Upper lobe of left lung (tissue), 4 donors: ENCODE data around the gene RGS7BP.

ENCODE experiments used
- EP300 ChIP-seq, 4 donors: sonication (generic); formaldehyde crosslinking; IDR thresholded peaks; one replicate each; pipeline ENCODE4 v1.5.1; 2017; ENCODE audit warnings: antibody characterized with exemption in 4 of 4, control low read depth in 2 of 4
- POLR2A ChIP-seq, 4 donors: fragments of 450-650 bp; IDR thresholded peaks; one replicate each; pipeline ENCODE4 v1.5.1; 2016 to 2017; ENCODE audit warnings: antibody characterized with exemption in 4 of 4, mild to moderate bottlenecking in 2 of 4
- POLR2AphosphoS5 ChIP-seq, 2 donors: sonication (generic); formaldehyde crosslinking; IDR thresholded peaks; one replicate each; pipeline ENCODE4 v1.5.1; 2017; ENCODE audit warnings: antibody characterized with exemption in 2 of 2
- TF ChIP-seq, protein P1 (sequence below), 6 experiments: fragments of 450-650 bp in 4 of 6; fragments of 200-600 bp in 2 of 6; sonication (generic) in 2 of 6; IDR thresholded peaks; one replicate each; pipeline ENCODE4 v1.5.1; 2016 to 2019; ENCODE audit warnings: antibody characterized with exemption in 6 of 6

DNA sequence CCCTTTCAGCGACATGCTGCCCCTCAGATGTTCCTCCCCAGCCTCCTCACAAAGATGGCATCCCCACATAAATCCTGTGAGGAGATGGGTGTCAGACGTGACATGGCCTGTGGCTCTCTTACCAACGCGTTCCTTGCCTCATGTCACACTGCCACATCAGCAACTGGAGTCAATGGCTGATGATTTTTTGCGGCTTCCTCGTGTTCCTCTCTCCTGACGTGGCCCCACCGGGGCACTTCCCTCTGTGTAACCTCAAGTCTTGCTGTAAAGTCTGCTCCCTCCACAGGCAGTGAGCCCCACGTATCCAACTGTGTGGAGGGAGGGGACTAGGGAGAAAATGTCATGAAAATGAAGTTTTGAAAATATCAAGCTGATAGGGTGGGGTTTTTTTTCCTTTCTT is 131.3 kb downstream of the RGS7BP start:
- TF ChIP-seq EP300 (IDR thresholded peaks at IDR 0.05) (no peak), POLR2A (IDR thresholded peaks at IDR 0.05) (no peak), POLR2AphosphoS5 (IDR thresholded peaks at IDR 0.05) (no peak)
- TF ChIP-seq, protein P1, sequence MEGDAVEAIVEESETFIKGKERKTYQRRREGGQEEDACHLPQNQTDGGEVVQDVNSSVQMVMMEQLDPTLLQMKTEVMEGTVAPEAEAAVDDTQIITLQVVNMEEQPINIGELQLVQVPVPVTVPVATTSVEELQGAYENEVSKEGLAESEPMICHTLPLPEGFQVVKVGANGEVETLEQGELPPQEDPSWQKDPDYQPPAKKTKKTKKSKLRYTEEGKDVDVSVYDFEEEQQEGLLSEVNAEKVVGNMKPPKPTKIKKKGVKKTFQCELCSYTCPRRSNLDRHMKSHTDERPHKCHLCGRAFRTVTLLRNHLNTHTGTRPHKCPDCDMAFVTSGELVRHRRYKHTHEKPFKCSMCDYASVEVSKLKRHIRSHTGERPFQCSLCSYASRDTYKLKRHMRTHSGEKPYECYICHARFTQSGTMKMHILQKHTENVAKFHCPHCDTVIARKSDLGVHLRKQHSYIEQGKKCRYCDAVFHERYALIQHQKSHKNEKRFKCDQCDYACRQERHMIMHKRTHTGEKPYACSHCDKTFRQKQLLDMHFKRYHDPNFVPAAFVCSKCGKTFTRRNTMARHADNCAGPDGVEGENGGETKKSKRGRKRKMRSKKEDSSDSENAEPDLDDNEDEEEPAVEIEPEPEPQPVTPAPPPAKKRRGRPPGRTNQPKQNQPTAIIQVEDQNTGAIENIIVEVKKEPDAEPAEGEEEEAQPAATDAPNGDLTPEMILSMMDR (IDR thresholded peaks at IDR 0.05) = no peak
